Measurements from ENCODE around the gene RUVBL2. TPM values are rescaled to one million over a fixed set of nuclear protein-coding genes. Genes with fewer than 3 reads are reported as not detected.

Gene RUVBL2
- total RNA-seq, 1 donor from 2014 or later: 80.6 TPM

GRCh38 chr19:49010453-49010852 is 16.8 kb downstream of the RUVBL2 start:
- H3K27ac Mint-ChIP-seq (ENCODE audit: unreplicated experiment): no peak overlapping the region
- DNase-seq (ENCODE audit: low spot score): no peak
- peaks cover 24% of the 10 kb centered on the region for H3K36me3 Mint-ChIP-seq (ENCODE audit: low read depth, unreplicated experiment)
- no peaks in the 10 kb centered on the region for H3K9me3 Mint-ChIP-seq (ENCODE audit: unreplicated experiment)
- H3K4me3 Mint-ChIP-seq (ENCODE audit: unreplicated experiment): peak overlapping the region; percentile 71
- peaks cover 6% of the 10 kb centered on the region for H3K27me3 Mint-ChIP-seq (ENCODE audit: unreplicated experiment)
- no peaks in the 10 kb centered on the region for H3K4me1 Mint-ChIP-seq (ENCODE audit: unreplicated experiment)
- TF ChIP-seq CTCF (IDR thresholded peaks at IDR 0.05; ENCODE audit: unreplicated experiment): no peak

GRCh38 chr19:49011194-49011593 is 17.5 kb downstream of the RUVBL2 start:
- H3K4me3 Mint-ChIP-seq (ENCODE audit: unreplicated experiment): no peak overlapping the region
- no peak for TF ChIP-seq CTCF (IDR thresholded peaks at IDR 0.05; ENCODE audit: unreplicated experiment)
- H3K36me3 Mint-ChIP-seq (ENCODE audit: low read depth, unreplicated experiment): peaks cover 21% of the 10 kb centered on the region
- H3K9me3 Mint-ChIP-seq (ENCODE audit: unreplicated experiment): no peaks in the 10 kb centered on the region
- H3K27me3 Mint-ChIP-seq (ENCODE audit: unreplicated experiment): peaks cover 5% of the 10 kb centered on the region
- no peak for DNase-seq (ENCODE audit: low spot score)
- H3K27ac Mint-ChIP-seq (ENCODE audit: unreplicated experiment): no peak overlapping the region
- H3K4me1 Mint-ChIP-seq (ENCODE audit: unreplicated experiment): no peaks in the 10 kb centered on the region

- DNase-seq (ENCODE audit: low spot score): no peak
- peaks cover 9% of the 10 kb centered on the region for H3K27me3 Mint-ChIP-seq (ENCODE audit: unreplicated experiment)
- H3K4me1 Mint-ChIP-seq (ENCODE audit: unreplicated experiment): peaks cover 4% of the 10 kb centered on the region
- no peaks in the 10 kb centered on the region for H3K9me3 Mint-ChIP-seq (ENCODE audit: unreplicated experiment)
- H3K4me3 Mint-ChIP-seq (ENCODE audit: unreplicated experiment): peak overlapping the region; percentile 56
- H3K27ac Mint-ChIP-seq (ENCODE audit: unreplicated experiment): peak overlapping the region; percentile 42
- no peak for TF ChIP-seq CTCF (IDR thresholded peaks at IDR 0.05; ENCODE audit: unreplicated experiment)
- peaks cover 18% of the 10 kb centered on the region for H3K36me3 Mint-ChIP-seq (ENCODE audit: low read depth, unreplicated experiment)
Measured at GRCh38 chr19:49014123-49014869, 20.6 kb downstream of the RUVBL2 start.

GRCh38 chr19:49014870-49015255 is 21.2 kb downstream of the RUVBL2 start:
- Mint-ChIP-seq H3K9me3 (ENCODE audit: unreplicated experiment) (no peaks in the 10 kb centered on the region), H3K27me3 (ENCODE audit: unreplicated experiment) (peaks cover 9% of the 10 kb centered on the region), H3K4me3 (ENCODE audit: unreplicated experiment) (no peak overlapping the region), H3K27ac (ENCODE audit: unreplicated experiment) (no peak overlapping the region), H3K36me3 (ENCODE audit: low read depth, unreplicated experiment) (peaks cover 18% of the 10 kb centered on the region), H3K4me1 (ENCODE audit: unreplicated experiment) (peaks cover 4% of the 10 kb centered on the region)
- no peak for TF ChIP-seq CTCF (IDR thresholded peaks at IDR 0.05; ENCODE audit: unreplicated experiment)
- DNase-seq (ENCODE audit: low spot score): no peak

- TF ChIP-seq CTCF (IDR thresholded peaks at IDR 0.05; ENCODE audit: unreplicated experiment): no peak
- Mint-ChIP-seq H3K27me3 (ENCODE audit: unreplicated experiment) (peaks cover 9% of the 10 kb centered on the region), H3K4me1 (ENCODE audit: unreplicated experiment) (peaks cover 4% of the 10 kb centered on the region), H3K4me3 (ENCODE audit: unreplicated experiment) (no peak overlapping the region), H3K9me3 (ENCODE audit: unreplicated experiment) (no peaks in the 10 kb centered on the region), H3K36me3 (ENCODE audit: low read depth, unreplicated experiment) (peaks cover 10% of the 10 kb centered on the region), H3K27ac (ENCODE audit: unreplicated experiment) (no peak overlapping the region)
- DNase-seq (ENCODE audit: low spot score): no peak
Measured at GRCh38 chr19:49016067-49016839, 22.6 kb downstream of the RUVBL2 start.

Data from endothelial cell (in vitro differentiated cells).